Measurements from ENCODE around the gene GEMIN5. TPM values are rescaled to one million over a fixed set of nuclear protein-coding genes. Genes with fewer than 3 reads are reported as not detected.

GEMIN5 gene
- total RNA-seq, 6 experiments from 2014 or later = 5.7 to 11.3 (median 7.5) TPM

GRCh38 chr5:154860765-154861164, 77.2 kb downstream of the GEMIN5 start:
- Histone ChIP-seq H3K27me3 (no peaks in the 10 kb centered on the region), H3K9me3 (no peaks in the 10 kb centered on the region), H3K36me3 (peaks cover 0 to 10% (median 0%) of the 10 kb centered on the region in 4 donors), H3K27ac (peak overlapping the region in 2 of 3 donors; percentile 97), H3K4me1 (peaks cover 0 to 35% (median 7%) of the 10 kb centered on the region in 4 donors), H3K4me3 (peak overlapping the region in 1 of 3 donors; percentile 85)
- TF ChIP-seq, protein P1, sequence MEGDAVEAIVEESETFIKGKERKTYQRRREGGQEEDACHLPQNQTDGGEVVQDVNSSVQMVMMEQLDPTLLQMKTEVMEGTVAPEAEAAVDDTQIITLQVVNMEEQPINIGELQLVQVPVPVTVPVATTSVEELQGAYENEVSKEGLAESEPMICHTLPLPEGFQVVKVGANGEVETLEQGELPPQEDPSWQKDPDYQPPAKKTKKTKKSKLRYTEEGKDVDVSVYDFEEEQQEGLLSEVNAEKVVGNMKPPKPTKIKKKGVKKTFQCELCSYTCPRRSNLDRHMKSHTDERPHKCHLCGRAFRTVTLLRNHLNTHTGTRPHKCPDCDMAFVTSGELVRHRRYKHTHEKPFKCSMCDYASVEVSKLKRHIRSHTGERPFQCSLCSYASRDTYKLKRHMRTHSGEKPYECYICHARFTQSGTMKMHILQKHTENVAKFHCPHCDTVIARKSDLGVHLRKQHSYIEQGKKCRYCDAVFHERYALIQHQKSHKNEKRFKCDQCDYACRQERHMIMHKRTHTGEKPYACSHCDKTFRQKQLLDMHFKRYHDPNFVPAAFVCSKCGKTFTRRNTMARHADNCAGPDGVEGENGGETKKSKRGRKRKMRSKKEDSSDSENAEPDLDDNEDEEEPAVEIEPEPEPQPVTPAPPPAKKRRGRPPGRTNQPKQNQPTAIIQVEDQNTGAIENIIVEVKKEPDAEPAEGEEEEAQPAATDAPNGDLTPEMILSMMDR (IDR thresholded peaks at IDR 0.05) = no peak
- TF ChIP-seq POLR2A (IDR thresholded peaks at IDR 0.05) = no peak
- ATAC-seq (no peak), DNase-seq (no peak)
- intact Hi-C loops (cut with DNase I) = no loop called here
- WGBS (ENCODE audit: insufficient coverage, low coverage, low lambda C conversion rate, missing lambda C conversion rate) = 32% methylated on average over 4 of the region's 4 CpGs

DNA sequence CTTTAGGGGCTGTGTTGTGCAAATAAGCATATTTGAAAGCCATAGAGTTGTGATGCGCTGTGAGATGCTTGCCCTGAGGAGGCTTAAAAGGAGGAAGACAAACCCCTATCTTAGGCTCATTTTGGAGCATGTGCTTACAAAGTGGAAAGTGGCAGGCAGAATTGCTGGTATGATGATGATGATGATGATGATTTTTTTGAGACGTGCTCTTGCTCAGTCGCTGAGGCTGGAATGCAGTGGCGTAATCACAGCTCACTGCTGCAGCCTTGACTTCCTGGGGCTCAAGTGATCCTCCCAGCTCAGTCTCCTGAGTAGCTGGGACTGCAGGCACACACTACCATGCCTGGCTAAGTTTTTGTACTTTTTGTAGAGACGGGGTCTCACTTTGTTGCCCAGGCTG, 77.9 kb downstream of the GEMIN5 start:
- Histone ChIP-seq H3K27me3 (no peaks in the 10 kb centered on the region), H3K9me3 (no peaks in the 10 kb centered on the region), H3K36me3 (peaks cover 0 to 5% (median 0%) of the 10 kb centered on the region in 4 donors), H3K27ac (peak overlapping the region in 2 of 3 donors; percentile 97), H3K4me3 (peak overlapping the region in 2 of 3 donors; percentile 80 to 85), H3K4me1 (peaks cover 0 to 35% (median 7%) of the 10 kb centered on the region in 4 donors)
- TF ChIP-seq, protein P1 (IDR thresholded peaks at IDR 0.05) = no peak
- TF ChIP-seq POLR2A (IDR thresholded peaks at IDR 0.05) = no peak
- ATAC-seq = no peak
- intact Hi-C loops (cut with DNase I) = no loop called here
- DNase-seq = peak in 1 of 3 donors; percentile 35
- 44% methylated on average over 2 of the region's 5 CpGs for WGBS (ENCODE audit: insufficient coverage, low coverage, low lambda C conversion rate, missing lambda C conversion rate)

DNA sequence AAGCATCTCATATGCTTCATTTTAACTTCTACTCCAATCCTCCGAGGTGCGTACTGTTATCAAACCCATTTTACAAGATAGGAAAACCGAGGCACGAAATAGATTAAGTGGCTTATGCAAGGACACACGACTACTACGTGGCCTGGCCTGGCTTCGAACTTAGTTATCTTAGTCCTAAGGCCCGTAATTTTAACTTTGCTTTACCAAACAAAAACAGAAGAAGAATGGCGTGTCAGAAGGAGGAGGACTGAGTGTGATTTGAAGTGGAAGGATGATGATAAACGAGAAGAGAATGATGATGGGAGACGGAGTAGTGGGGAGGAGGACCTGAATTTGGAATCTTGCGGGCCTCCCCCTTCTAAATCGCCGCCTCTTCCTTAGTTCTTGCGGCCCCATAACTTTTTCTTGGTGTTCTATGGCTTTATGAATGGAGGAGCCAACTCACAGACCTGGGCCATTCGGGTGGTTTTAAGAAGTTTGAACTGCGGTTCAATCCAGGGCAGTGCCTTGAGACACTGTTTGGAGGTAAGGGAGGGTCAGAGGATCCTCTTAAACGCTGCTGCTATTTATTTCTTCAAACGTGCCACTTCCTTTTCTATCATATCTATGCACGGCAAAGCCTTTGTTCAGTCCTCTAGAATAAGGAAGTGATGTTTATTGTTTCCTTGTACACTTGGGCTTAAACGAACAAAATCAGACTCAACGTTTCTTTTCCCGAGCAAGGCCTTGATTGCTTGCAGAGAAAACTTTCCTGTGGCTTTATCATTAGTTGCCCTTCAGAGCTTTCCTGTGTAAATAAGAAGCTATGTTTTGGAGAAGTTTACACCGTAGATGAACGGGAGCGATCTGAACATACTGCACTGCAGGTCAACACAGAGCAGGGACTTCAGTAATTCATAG, 78.8 kb downstream of the GEMIN5 start:
- H3K4me3 ChIP-seq = peak overlapping the region; percentile 64 to 85 (median 80)
- H3K9me3 ChIP-seq = no peaks in the 10 kb centered on the region
- 1% methylated on average over 26 of the region's 26 CpGs for WGBS (ENCODE audit: insufficient coverage, low coverage, low lambda C conversion rate, missing lambda C conversion rate)
- TF ChIP-seq POLR2A (IDR thresholded peaks at IDR 0.05) = no peak
- TF ChIP-seq, protein P1 (IDR thresholded peaks at IDR 0.05) = no peak
- intact Hi-C loops (cut with DNase I) = loop anchor here in 1 of 2 donors (10.0 kb wide), 1 partner anchor 76 kb away; the partner anchor contains the start of gene GEMIN5
- H3K4me1 ChIP-seq = peaks cover 0 to 35% (median 7%) of the 10 kb centered on the region in 4 donors
- H3K27me3 ChIP-seq = no peaks in the 10 kb centered on the region
- H3K36me3 ChIP-seq = peaks cover 0 to 5% (median 0%) of the 10 kb centered on the region in 4 donors
- no peak for DNase-seq
- peak overlapping the region; percentile 96 to 97 (median 97) for H3K27ac ChIP-seq
- no peak for ATAC-seq

DNA sequence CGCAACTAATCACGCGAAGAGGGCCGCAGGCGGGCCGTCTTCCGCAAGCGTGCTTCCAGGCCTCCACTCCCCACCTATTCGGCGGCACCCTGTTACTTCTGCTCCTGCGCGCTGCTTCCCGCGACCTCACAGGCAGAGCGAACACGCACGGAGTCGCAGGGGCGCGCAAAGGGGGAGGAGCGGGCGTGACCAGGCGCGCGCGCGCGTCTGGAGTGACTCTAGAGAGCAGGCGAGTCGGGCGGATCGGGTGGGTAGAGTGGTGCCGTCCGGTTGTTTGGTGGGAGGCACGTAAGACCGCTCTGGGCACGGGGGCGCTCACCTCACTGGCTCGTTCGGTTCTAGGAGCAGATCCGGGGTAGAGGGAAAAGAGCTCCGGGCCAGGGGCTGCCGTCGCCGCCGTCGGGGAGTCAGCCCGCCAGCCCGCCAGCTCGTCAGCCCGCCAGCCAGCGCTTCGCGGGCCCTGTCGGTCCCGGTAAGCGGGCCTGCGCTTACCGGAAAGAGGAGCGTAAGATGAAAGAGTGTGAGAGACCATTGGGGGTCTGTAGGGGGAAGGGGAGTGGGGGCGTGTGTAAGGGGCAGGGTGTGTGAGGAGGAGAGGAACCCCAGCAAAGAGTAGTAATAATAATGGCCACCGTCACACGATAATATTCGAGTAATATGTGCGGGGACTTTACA, 79.6 kb downstream of the GEMIN5 start, which contains the start of gene CNOT8:
CNOT8 (plus strand) TSS at position 331 of the 675 bp plus-strand sequence. CDS start 4,652 bp downstream, outside the sequence.
- TF ChIP-seq, protein P1 (IDR thresholded peaks at IDR 0.05) = no peak
- peak; percentile 97 for TF ChIP-seq POLR2A (IDR thresholded peaks at IDR 0.05)
- Histone ChIP-seq H3K27ac (peak within 1 kb of the TSS; percentile 96 to 97 (median 97)), H3K4me1 (peaks cover 0 to 35% (median 7%) of the 10 kb centered on the region in 4 donors), H3K36me3 (peaks cover 0 to 3% (median 0%) of the 10 kb centered on the region in 4 donors), H3K27me3 (no peaks in the 10 kb centered on the region), H3K9me3 (no peaks in the 10 kb centered on the region), H3K4me3 (peak within 1 kb of the TSS; percentile 64 to 85 (median 80))
- intact Hi-C loops (cut with DNase I) = loop anchor here in 1 of 2 donors (10.0 kb wide), 1 partner anchor 76 kb away; the partner anchor contains the start of gene GEMIN5
- ATAC-seq (peak; percentile 87 to 92 (median 88)), DNase-seq (peak; percentile 99)
- WGBS (ENCODE audit: insufficient coverage, low coverage, low lambda C conversion rate, missing lambda C conversion rate) = under 1% methylated on average over 28 of the region's 65 CpGs

Measured in right lobe of liver (tissue), 6 donors.